A549 (cell line): Measurements from ENCODE around the gene PAXX.

Experiments
- FOSL2 ChIP-seq, 2 experiments: fragments of 450-650 bp in 1 of 2; fragments of >200 bp in 1 of 2; sonication (Bioruptor Twin) in 1 of 2; formaldehyde crosslinking; IDR thresholded peaks; 2 replicates each; pipeline versions ENCODE4 v1.5.0 to v1.6.1; 2016 to 2020; ENCODE audit warnings: mild to moderate bottlenecking in 1 of 2, moderate library complexity in 1 of 2
- GATA3 ChIP-seq: IDR thresholded peaks from 2 replicates; pipeline ENCODE4 v1.6.1; 2012; ENCODE audit warnings: borderline replicate concordance
- PHF8 ChIP-seq: fragments of 200-600 bp; sonication (generic); IDR thresholded peaks from 2 replicates; pipeline ENCODE4 v1.6.1; 2016; ENCODE audit warnings: low read depth, mild to moderate bottlenecking, antibody characterized with exemption, moderate library complexity, borderline replicate concordance
- POLR2A ChIP-seq: IDR thresholded peaks from 2 replicates; pipeline ENCODE4 v1.6.1; 2012; ENCODE audit warnings: mild to moderate bottlenecking, low read length
- RAD21 ChIP-seq, 2 experiments: fragments of >200 bp in 1 of 2; sonication (Bioruptor Twin) in 1 of 2; formaldehyde crosslinking in 1 of 2; IDR thresholded peaks in 1 of 2; conservative IDR thresholded peaks in 1 of 2; 2 replicates in 1 of 2; 3 replicates in 1 of 2; pipeline ENCODE4 v1.6.1; 2012 to 2018; ENCODE audit warnings: inconsistent platforms in 1 of 2
- REST ChIP-seq: fragments of 200-600 bp; sonication (generic); IDR thresholded peaks from 2 replicates; pipeline ENCODE4 v1.6.1; 2016; ENCODE audit warnings: antibody characterized with exemption, mild to moderate bottlenecking, moderate library complexity
- TF ChIP-seq, protein P1 (sequence below): IDR thresholded peaks from 2 replicates; pipeline ENCODE4 v1.6.1; 2012
- TF ChIP-seq, protein P2 (sequence below): IDR thresholded peaks from 2 replicates; pipeline ENCODE4 v1.6.1; 2012; ENCODE audit warnings: low read depth, borderline replicate concordance
- TF ChIP-seq, protein P3 (sequence below): fragments of >200 bp; sonication (Bioruptor Twin); formaldehyde crosslinking; IDR thresholded peaks from 3 replicates; pipeline ENCODE4 v1.5.1; 2016

DNA sequence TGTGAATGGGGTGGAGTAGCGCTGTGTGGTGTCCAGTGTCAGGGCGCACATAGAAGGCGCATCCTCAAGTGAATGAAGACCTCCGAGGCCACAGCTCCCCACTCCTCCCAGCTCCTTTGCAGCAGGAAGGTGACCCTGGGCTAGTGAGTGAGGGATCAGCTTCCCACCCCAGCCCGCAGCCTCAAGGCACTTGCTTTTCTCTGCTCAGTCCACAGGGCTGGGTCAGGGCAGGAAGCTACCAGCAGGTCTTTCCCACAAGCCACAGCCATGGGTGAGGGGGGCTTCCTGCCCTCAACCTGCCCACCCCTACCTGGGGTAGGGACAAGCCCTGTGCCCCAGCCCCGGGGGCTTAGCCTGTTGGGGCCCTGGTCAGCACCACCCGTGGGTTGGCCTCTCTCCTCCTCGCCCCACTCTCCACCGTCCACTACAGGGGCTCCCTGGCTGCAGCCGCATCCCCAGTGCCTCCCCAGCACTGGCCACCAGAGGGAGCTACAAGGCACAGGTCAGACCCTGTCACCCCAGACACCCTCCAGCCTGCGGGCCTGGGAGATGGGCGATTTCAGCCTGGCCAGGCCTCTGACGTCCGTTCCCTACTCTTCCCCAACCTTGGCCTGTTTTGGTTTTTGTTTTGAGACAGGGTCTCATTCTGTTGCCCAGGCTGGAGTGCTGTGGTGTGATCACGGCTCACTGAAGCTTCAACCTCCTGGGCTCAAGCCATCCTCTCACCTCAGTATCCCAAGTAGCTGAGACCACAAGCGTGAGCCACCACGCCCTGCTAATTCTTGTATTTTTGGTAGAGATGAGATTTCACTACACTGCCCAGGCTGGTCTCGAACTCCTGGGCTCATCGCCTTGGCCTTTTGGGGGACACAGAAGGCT is 37.1 kb downstream of the PAXX start:
- TF ChIP-seq POLR2A (no peak), FOSL2 (IDR thresholded peaks at IDR 0.05) (no peak), FOSL2 (CRISPR knock-in tag; IDR thresholded peaks at IDR 0.05) (no peak), GATA3 (no peak), RAD21 (conservative IDR thresholded peaks at IDR 0.05 in 1 of 2, IDR thresholded peaks at IDR 0.05 in 1 of 2) (peak in 1 of 2 experiments; percentile 49; a peak in 2 of 5 replicates), PHF8 (no peak), REST (no peak)
- TF ChIP-seq, protein P1, sequence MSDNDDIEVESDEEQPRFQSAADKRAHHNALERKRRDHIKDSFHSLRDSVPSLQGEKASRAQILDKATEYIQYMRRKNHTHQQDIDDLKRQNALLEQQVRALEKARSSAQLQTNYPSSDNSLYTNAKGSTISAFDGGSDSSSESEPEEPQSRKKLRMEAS = 0 out of 2 replicates have a peak, but pooled peaks have one; percentile 23
- TF ChIP-seq, protein P2, sequence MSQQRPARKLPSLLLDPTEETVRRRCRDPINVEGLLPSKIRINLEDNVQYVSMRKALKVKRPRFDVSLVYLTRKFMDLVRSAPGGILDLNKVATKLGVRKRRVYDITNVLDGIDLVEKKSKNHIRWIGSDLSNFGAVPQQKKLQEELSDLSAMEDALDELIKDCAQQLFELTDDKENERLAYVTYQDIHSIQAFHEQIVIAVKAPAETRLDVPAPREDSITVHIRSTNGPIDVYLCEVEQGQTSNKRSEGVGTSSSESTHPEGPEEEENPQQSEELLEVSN = no peak
- TF ChIP-seq, protein P3, sequence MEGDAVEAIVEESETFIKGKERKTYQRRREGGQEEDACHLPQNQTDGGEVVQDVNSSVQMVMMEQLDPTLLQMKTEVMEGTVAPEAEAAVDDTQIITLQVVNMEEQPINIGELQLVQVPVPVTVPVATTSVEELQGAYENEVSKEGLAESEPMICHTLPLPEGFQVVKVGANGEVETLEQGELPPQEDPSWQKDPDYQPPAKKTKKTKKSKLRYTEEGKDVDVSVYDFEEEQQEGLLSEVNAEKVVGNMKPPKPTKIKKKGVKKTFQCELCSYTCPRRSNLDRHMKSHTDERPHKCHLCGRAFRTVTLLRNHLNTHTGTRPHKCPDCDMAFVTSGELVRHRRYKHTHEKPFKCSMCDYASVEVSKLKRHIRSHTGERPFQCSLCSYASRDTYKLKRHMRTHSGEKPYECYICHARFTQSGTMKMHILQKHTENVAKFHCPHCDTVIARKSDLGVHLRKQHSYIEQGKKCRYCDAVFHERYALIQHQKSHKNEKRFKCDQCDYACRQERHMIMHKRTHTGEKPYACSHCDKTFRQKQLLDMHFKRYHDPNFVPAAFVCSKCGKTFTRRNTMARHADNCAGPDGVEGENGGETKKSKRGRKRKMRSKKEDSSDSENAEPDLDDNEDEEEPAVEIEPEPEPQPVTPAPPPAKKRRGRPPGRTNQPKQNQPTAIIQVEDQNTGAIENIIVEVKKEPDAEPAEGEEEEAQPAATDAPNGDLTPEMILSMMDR = peak; percentile 67
